Measurements from ENCODE around the gene RABGAP1L. TPM values are rescaled to one million over a fixed set of nuclear protein-coding genes. Genes with fewer than 3 reads are reported as not detected.

Gene RABGAP1L
- total and polyA plus RNA-seq, 4 donors, result 4.8 to 53.5 (median 18.8) TPM

- DNase-seq (ENCODE audit: low spot score), result no peak
- 5% methylated on average over 6 of the region's 6 CpGs for WGBS
Measured at GRCh38 chr1:174990382-174990999, 831.2 kb downstream of the RABGAP1L start.

GRCh38 chr1:174991473-174991872 lies 832.2 kb downstream of the RABGAP1L start:
- H3K4me3 ChIP-seq (ENCODE audit: low read depth in 1 of 3, low read length in 3 of 3), result no peak overlapping the region
- WGBS, result 97% methylated on average over 1 of the region's 1 CpG
- H3K27me3 ChIP-seq (ENCODE audit: control insufficient read depth in 4 of 4, insufficient read depth in 4 of 4, low read length in 3 of 4), result no peaks in the 10 kb centered on the region
- H3K9me3 ChIP-seq (ENCODE audit: control insufficient read depth in 4 of 4, low read length in 3 of 4), result no peaks in the 10 kb centered on the region
- no peak for DNase-seq (ENCODE audit: low spot score)
- no peaks in the 10 kb centered on the region for H3K36me3 ChIP-seq (ENCODE audit: control insufficient read depth in 4 of 4, insufficient read depth in 3 of 4, low read depth in 1 of 4, low read length in 3 of 4)
- H3K9ac ChIP-seq (ENCODE audit: low read depth in 1 of 2, low read length in 2 of 2), result peak overlapping the region in 1 of 2 donors; percentile 100
- no peak overlapping the region for H3K27ac ChIP-seq (ENCODE audit: low read depth in 1 of 2, low read length in 2 of 2)
- peaks cover 2 to 11% (median 7%) of the 10 kb centered on the region in 4 donors for H3K4me1 ChIP-seq (ENCODE audit: control insufficient read depth in 4 of 4, insufficient read depth in 4 of 4, low read length in 3 of 4)
- TF ChIP-seq TAF1 (conservative IDR thresholded peaks at IDR 0.05), result no peak
- no peak for TF ChIP-seq HNF4G (IDR thresholded peaks at IDR 0.05)
- no peak for TF ChIP-seq REST (IDR thresholded peaks at IDR 0.05)
- TF ChIP-seq ZBTB33 (IDR thresholded peaks at IDR 0.05), result no peak
- TF ChIP-seq RAD21 (IDR thresholded peaks at IDR 0.05), result no peak
- TF ChIP-seq JUND (IDR thresholded peaks at IDR 0.05), result no peak
- no peak for TF ChIP-seq HNF4A (conservative IDR thresholded peaks at IDR 0.05)
- no peak for TF ChIP-seq SP1 (IDR thresholded peaks at IDR 0.05)

More at GRCh38 chr1:174990382-174990999, 831.2 kb downstream of the RABGAP1L start:
- Histone ChIP-seq H3K36me3 (ENCODE audit: control insufficient read depth in 4 of 4, insufficient read depth in 3 of 4, low read depth in 1 of 4, low read length in 3 of 4) (no peaks in the 10 kb centered on the region), H3K4me3 (ENCODE audit: low read depth in 1 of 3, low read length in 3 of 3) (peak overlapping the region; percentile 60 to 90 (median 81)), H3K27ac (ENCODE audit: low read depth in 1 of 2, low read length in 2 of 2) (peak overlapping the region; percentile 85 to 99), H3K27me3 (ENCODE audit: control insufficient read depth in 4 of 4, insufficient read depth in 4 of 4, low read length in 3 of 4) (no peaks in the 10 kb centered on the region), H3K9me3 (ENCODE audit: control insufficient read depth in 4 of 4, low read length in 3 of 4) (no peaks in the 10 kb centered on the region), H3K9ac (ENCODE audit: low read depth in 1 of 2, low read length in 2 of 2) (peak overlapping the region; percentile 66 to 100), H3K4me1 (ENCODE audit: control insufficient read depth in 4 of 4, insufficient read depth in 4 of 4, low read length in 3 of 4) (peaks cover 2 to 11% (median 7%) of the 10 kb centered on the region in 4 donors)
- TF ChIP-seq FOXA2 (IDR thresholded peaks at IDR 0.05) (peak; percentile 15), YY1 (IDR thresholded peaks at IDR 0.05) (peak; percentile 56), MAX (IDR thresholded peaks at IDR 0.05) (no peak), RAD21 (IDR thresholded peaks at IDR 0.05) (peak; percentile 27 to 38), FOXA1 (IDR thresholded peaks at IDR 0.05) (no peak), GABPA (IDR thresholded peaks at IDR 0.05 in 1 of 2, conservative IDR thresholded peaks at IDR 0.05 in 1 of 2) (peak in 1 of 2 donors; percentile 32), REST (IDR thresholded peaks at IDR 0.05) (peak; percentile 53), JUND (IDR thresholded peaks at IDR 0.05) (no peak), EGR1 (IDR thresholded peaks at IDR 0.05; ENCODE audit: low read depth in 2 of 2) (no peak), ZBTB33 (IDR thresholded peaks at IDR 0.05) (peak; percentile 29), SP1 (IDR thresholded peaks at IDR 0.05) (peak; percentile 57)

All from liver (tissue), 9 donors.